ENCODE data around the gene TSSK2. TPM values are rescaled to one million over a fixed set of nuclear protein-coding genes. Genes with fewer than 3 reads are reported as not detected.
"Not testable (repeated sequence)": the region's sequence is repeated elsewhere in the genome, so short reads cannot be mapped to it uniquely, and the experiment has no call there.

The TSSK2 gene
- total and polyA plus RNA-seq, 7 donors = 0.14 to 0.32 (median 0.28) TPM; not detected in 3

- TF ChIP-seq CTCF (IDR thresholded peaks at IDR 0.05) = no peak
- Histone ChIP-seq H3K27me3 (ENCODE audit: insufficient read depth in 3 of 3, low read length in 2 of 3) (peaks cover 0 to 64% (median 31%) of the 10 kb centered on the region in 3 donors), H3K4me3 (peak within 1 kb of the TSS; percentile 57), H3K9me3 (no peaks in the 10 kb centered on the region), H3K36me3 (ENCODE audit: insufficient read depth in 1 of 2, low read depth in 1 of 2) (no peaks in the 10 kb centered on the region), H3K27ac (no peak within 1 kb of the TSS), H3K4me1 (peaks cover 6% of the 10 kb centered on the region)
- DNase-seq (no peak), ATAC-seq (no peak)
- intact Hi-C loops (cut with DNase I) = no loop called here
- WGBS, 3 donors = 0 to 1% (median 0%) methylated on average over 16 to 59 of the region's 59 CpGs
Observed at GRCh38 chr22:19149991-19150390, 18.9 kb downstream of the TSSK2 start, which contains the start of gene GSC2. GSC2 (minus strand) TSS chr22:19150292; CDS start chr22:19150283, 9 bp downstream.

GRCh38 chr22:19150482-19151328 is 19.6 kb downstream of the TSSK2 start:
- no peaks in the 10 kb centered on the region for H3K9me3 ChIP-seq
- H3K27me3 ChIP-seq (ENCODE audit: insufficient read depth in 3 of 3, low read length in 2 of 3) = peaks cover 0 to 71% (median 31%) of the 10 kb centered on the region in 3 donors
- H3K4me1 ChIP-seq = peaks cover 6% of the 10 kb centered on the region
- intact Hi-C loops (cut with DNase I) = no loop called here
- no peak overlapping the region for H3K4me3 ChIP-seq
- no peak for TF ChIP-seq CTCF (IDR thresholded peaks at IDR 0.05)
- 6 to 11% (median 9%) methylated on average over 33 to 68 of the region's 68 CpGs for WGBS, 3 donors
- no peak for ATAC-seq
- no peak for DNase-seq
- H3K36me3 ChIP-seq (ENCODE audit: insufficient read depth in 1 of 2, low read depth in 1 of 2) = no peaks in the 10 kb centered on the region
- no peak overlapping the region for H3K27ac ChIP-seq

GRCh38 chr22:19151329-19152191 is 20.5 kb downstream of the TSSK2 start:
- Histone ChIP-seq H3K27ac (no peak overlapping the region), H3K4me1 (peaks cover 6% of the 10 kb centered on the region), H3K36me3 (ENCODE audit: insufficient read depth in 1 of 2, low read depth in 1 of 2) (no peaks in the 10 kb centered on the region), H3K9me3 (no peaks in the 10 kb centered on the region), H3K4me3 (no peak overlapping the region), H3K27me3 (ENCODE audit: insufficient read depth in 3 of 3, low read length in 2 of 3) (peaks cover 0 to 74% (median 31%) of the 10 kb centered on the region in 3 donors)
- no peak for ATAC-seq
- TF ChIP-seq CTCF (IDR thresholded peaks at IDR 0.05) = no peak
- intact Hi-C loops (cut with DNase I) = no loop called here
- WGBS, 3 donors = 50% methylated on average over 10 of the region's 10 CpGs
- DNase-seq = no peak

- ATAC-seq = no peak
- no peak overlapping the region for H3K27ac ChIP-seq
- H3K27me3 ChIP-seq (ENCODE audit: insufficient read depth in 3 of 3, low read length in 2 of 3) = peaks cover 0 to 65% (median 29%) of the 10 kb centered on the region in 3 donors
- TF ChIP-seq CTCF (IDR thresholded peaks at IDR 0.05) = no peak
- DNase-seq = no peak
- 48 to 55% (median 49%) methylated on average over 11 of the region's 11 CpGs for WGBS, 3 donors
- no peaks in the 10 kb centered on the region for H3K36me3 ChIP-seq (ENCODE audit: insufficient read depth in 1 of 2, low read depth in 1 of 2)
- intact Hi-C loops (cut with DNase I) = no loop called here
- H3K4me1 ChIP-seq = peaks cover 6% of the 10 kb centered on the region
- no peaks in the 10 kb centered on the region for H3K9me3 ChIP-seq
- H3K4me3 ChIP-seq = no peak overlapping the region
Observed at GRCh38 chr22:19152942-19153883, 22.1 kb downstream of the TSSK2 start.

GRCh38 chr22:19156109-19156508 is 25.0 kb downstream of the TSSK2 start:
- H3K4me1 ChIP-seq; H3K4me3 ChIP-seq; H3K36me3 ChIP-seq (ENCODE audit: insufficient read depth in 1 of 2, low read depth in 1 of 2); H3K27ac ChIP-seq; DNase-seq; H3K9me3 ChIP-seq; ATAC-seq: not testable (repeated sequence)
- intact Hi-C loops (cut with DNase I) = loop anchor here in 1 of 2 donors (5.0 kb wide), 1 partner anchor 731 kb away; no protein-coding TSS in a partner anchor
- 74 to 80% (median 75%) methylated on average over 9 of the region's 9 CpGs for WGBS, 3 donors
- peaks cover 0 to 40% (median 9%) of the 10 kb centered on the region in 3 donors for H3K27me3 ChIP-seq (ENCODE audit: insufficient read depth in 3 of 3, low read length in 2 of 3)

GRCh38 chr22:19158649-19159048 is 27.5 kb downstream of the TSSK2 start:
- H3K9me3 ChIP-seq; H3K36me3 ChIP-seq (ENCODE audit: insufficient read depth in 1 of 2, low read depth in 1 of 2); H3K27ac ChIP-seq; H3K4me3 ChIP-seq; ATAC-seq; DNase-seq; H3K4me1 ChIP-seq: not testable (repeated sequence)
- peaks cover 0 to 20% (median 0%) of the 10 kb centered on the region in 3 donors for H3K27me3 ChIP-seq (ENCODE audit: insufficient read depth in 3 of 3, low read length in 2 of 3)
- intact Hi-C loops (cut with DNase I) = loop anchor here in 1 of 2 donors (5.0 kb wide), 1 partner anchor 729 kb away; no protein-coding TSS in a partner anchor
- 85 to 90% (median 87%) methylated on average over 11 of the region's 11 CpGs for WGBS, 3 donors

Measured in psoas muscle (tissue), 8 donors.